Measurements from ENCODE around the gene HS3ST6.
A peak's percentile ranks its signal among the peaks of the same experiment; 100 is the strongest.

Gene HS3ST6

DNA sequence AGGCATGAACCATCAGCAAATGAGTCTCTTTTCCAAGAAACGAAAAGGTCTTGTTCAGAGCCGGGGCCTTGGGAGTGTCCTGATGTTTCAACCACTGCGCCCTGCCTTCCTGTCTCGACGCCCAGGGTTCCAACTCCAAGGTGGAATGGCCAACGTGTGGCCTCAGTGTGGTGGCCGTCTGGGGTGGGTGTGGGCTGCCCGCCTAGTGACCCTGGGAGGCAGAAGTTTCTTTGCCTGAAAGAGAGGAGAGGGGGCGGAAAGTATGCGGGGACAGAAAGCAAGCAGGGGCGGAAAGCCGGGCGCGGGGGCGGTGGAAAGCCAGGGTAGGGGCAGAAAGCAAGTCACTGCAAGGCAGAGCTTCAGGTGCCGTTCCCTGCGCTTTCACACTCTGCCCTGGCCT, 20.7 kb upstream of the HS3ST6 start:
- no peak overlapping the region for H3K4me3 ChIP-seq (ENCODE audit: low read length)
- TF ChIP-seq, protein P1, sequence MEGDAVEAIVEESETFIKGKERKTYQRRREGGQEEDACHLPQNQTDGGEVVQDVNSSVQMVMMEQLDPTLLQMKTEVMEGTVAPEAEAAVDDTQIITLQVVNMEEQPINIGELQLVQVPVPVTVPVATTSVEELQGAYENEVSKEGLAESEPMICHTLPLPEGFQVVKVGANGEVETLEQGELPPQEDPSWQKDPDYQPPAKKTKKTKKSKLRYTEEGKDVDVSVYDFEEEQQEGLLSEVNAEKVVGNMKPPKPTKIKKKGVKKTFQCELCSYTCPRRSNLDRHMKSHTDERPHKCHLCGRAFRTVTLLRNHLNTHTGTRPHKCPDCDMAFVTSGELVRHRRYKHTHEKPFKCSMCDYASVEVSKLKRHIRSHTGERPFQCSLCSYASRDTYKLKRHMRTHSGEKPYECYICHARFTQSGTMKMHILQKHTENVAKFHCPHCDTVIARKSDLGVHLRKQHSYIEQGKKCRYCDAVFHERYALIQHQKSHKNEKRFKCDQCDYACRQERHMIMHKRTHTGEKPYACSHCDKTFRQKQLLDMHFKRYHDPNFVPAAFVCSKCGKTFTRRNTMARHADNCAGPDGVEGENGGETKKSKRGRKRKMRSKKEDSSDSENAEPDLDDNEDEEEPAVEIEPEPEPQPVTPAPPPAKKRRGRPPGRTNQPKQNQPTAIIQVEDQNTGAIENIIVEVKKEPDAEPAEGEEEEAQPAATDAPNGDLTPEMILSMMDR (IDR thresholded peaks at IDR 0.05; ENCODE audit: insufficient read depth, low read depth, low read length, missing control alignments) = no peak
- DNase-seq (ENCODE audit: low read depth) = no peak

DNA sequence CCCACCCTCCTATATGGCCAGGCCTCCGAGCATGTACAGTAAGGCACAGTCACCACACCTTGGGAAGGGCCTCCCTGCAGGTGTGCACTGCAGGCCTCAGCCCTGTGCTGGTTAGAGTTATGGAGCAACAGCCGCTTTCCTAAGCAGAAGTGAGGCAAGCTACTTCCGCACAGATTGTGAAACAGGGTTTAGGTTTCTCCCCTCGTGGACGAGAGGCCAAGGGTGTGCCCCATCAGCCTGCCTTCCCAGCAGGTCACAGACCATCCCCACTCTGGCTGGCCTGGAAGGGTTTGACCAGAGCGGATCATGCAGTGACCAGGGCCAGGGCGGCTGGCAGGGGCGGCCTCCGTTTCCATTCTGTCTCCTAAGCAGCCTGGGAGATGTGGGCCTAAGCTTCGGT, 20.1 kb upstream of the HS3ST6 start:
- TF ChIP-seq, protein P1 (IDR thresholded peaks at IDR 0.05; ENCODE audit: insufficient read depth, low read depth, low read length, missing control alignments) = no peak
- DNase-seq (ENCODE audit: low read depth) = no peak
- H3K4me3 ChIP-seq (ENCODE audit: low read length) = no peak overlapping the region

DNA sequence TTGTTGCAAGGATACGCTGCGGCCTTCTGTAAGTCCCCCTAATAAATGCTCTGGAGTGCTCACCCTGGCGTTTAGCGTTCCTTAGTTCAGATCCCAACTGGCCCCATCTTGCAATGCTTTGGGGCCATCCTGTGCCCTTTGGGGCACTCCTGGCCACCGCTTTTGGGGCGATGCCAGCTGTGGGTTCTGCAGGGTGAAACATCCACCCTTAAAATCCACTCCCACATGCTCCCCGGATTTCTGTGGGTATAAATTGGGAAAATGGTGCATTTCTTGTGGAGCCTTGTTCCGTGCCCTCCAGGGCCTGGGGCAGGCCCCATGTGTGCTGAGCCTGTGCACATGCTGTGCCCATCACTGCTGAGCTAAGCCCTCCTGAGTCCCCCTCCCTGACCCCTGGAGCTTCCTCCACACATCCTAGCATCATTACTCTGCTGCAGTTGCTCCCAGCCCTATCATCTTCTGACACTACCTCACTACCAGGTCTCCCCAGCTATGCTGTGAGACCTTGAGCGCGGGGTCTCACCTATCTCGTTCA, 18.8 kb upstream of the HS3ST6 start:
- H3K4me3 ChIP-seq (ENCODE audit: low read length) = no peak overlapping the region
- TF ChIP-seq, protein P1 (IDR thresholded peaks at IDR 0.05; ENCODE audit: insufficient read depth, low read depth, low read length, missing control alignments) = no peak
- no peak for DNase-seq (ENCODE audit: low read depth)

DNA sequence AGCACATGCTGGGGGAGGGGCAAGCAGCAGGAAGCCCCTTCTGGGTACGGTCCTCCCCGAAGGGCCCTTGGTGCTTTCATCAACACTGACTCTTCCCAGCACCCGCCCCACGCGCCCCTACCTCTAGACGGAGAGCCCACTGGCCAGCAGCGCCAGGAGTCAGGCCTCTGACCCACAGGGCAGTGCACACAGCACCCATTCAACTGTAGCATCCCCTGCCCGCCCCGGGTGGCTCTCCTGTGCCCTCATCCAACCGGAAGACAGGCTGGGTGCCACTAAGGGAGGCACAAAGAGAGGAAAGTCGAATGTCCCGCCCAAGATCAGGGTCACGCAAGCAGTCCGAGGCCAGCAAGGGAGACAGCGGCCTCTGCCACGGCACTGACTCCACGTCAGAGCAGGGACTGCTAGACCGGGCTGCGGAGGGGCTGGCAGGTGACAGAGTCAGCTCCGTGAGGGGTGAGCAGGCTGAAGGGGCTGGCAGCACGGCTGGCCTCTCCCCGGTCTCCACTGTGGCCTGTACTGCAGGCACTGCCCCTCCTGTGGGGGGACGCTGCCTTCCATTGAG, 15.0 kb upstream of the HS3ST6 start:
- DNase-seq (ENCODE audit: low read depth) = no peak
- TF ChIP-seq, protein P1 (IDR thresholded peaks at IDR 0.05; ENCODE audit: insufficient read depth, low read depth, low read length, missing control alignments) = no peak

DNA sequence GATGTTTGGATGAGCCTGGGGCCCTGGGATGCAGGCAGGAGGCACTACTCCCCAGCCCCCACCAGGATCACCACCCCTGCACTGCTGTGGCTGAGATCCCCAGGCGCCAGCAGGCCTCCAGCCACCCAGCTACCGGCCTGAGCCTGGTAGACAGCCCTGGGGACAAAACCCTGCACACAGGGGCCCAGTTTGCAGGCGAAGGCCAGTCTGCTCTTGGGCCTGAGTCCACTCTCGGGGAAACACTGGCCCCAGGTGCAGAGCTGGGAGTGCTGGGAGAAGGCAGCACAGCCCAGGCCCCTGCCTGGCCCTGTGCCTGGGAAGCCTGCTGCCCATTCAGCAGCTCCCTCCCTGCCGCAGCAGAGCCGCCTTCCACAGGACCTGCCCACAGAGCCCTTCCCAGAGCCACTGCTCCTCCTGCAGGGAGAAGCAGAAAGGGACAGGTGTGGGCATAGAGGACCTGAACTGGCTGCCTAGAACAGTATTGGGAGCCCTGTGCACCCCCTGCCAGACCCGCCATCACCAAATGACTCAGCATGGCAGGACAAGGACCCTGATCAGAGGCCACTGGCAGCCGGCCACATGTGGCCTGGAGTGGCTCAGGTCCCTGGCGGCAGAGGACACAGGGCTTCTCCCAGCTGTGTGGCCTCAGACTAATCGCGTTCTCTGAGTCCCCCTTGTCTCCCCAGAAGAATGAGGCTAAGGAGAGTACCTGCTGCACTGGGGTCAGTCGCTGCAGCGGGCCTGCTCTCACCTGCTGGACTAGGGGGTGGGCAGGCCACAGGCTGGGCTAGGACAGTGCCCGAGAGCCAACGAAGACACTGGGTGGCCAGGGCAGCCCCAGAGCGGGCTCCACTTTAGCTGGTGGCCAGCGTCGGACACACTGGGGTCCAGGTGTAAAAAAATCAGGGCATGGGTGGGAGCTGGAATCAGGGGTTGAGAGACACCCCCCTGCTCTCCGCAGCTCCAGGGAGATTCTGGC, 14.1 kb upstream of the HS3ST6 start:
- TF ChIP-seq, protein P1 (IDR thresholded peaks at IDR 0.05; ENCODE audit: insufficient read depth, low read depth, low read length, missing control alignments) = peak; percentile 63
- no peak overlapping the region for H3K4me3 ChIP-seq (ENCODE audit: low read length)
- peak; percentile 53 for DNase-seq (ENCODE audit: low read depth)

More for the DNA sequence above, 15.0 kb upstream of the HS3ST6 start:
- no peak overlapping the region for H3K4me3 ChIP-seq (ENCODE audit: low read length)

DNA sequence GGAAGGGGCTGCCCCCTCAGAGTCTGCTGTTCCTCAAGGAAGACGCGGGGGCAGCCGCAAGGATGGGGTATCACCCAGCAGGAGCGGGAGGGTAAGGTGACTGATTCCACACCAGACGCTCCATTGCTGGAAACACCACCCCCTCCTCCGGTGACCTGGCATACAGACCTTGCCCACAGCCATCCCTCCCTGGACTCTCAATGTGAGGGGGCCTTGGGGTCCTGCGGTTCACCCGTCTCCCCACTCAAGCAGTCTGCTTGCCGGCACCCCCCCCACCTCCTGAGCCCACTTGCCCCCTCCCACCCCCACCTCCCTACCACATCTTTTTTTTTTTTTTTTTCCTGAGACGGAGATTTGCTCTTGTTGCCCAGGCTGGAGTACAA, 12.1 kb upstream of the HS3ST6 start:
- H3K4me3 ChIP-seq (ENCODE audit: low read length) = no peak overlapping the region
- DNase-seq (ENCODE audit: low read depth) = no peak
- TF ChIP-seq, protein P1 (IDR thresholded peaks at IDR 0.05; ENCODE audit: insufficient read depth, low read depth, low read length, missing control alignments) = no peak
